Measurements from ENCODE around the gene IRF2BPL. TPM values are rescaled to one million over a fixed set of nuclear protein-coding genes. Genes with fewer than 3 reads are reported as not detected.

Gene IRF2BPL
- total and polyA plus RNA-seq, 2 of the 8 experiments (the other 6 are each of a cell fraction or from before 2014, with no cell fraction given), result 18.8 to 57.0 TPM

DNA sequence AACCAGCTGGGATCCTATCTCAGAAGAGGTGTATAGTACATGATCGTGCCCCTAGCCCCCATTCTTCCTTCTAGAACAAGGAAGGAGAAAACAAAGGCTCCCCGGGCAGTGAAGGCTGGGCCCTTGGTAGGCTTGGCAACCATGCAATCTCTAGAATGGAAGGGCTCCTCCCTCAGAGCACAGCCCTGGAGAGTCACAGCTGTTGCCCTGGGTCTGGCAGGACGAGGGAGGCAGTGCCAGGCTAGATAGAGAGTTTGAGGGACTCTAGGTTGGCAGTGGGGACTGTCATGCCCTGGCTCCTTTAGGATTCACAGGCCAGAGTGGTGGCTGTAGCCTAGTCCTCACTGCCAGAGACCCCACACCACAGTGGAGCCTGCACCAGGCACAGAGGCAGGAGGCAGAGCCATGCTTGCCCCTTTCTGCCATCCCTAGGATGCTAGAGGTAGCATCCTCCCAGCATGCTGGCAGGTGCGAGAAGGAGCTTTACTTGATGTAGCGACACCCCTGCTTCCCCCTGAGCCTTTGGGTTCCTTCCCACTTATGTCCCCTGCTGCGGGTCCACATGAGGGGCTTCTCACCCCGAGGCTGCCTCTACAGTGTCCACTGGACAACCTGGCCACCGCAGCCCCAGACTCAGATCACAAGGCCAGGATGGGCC, 36.1 kb upstream of the IRF2BPL start:
- no peaks in the 10 kb centered on the region for H3K23me2 ChIP-seq (ENCODE audit: low read depth, low read length)
- H3K56ac ChIP-seq (replicated peaks; ENCODE audit: insufficient read length, low read depth, low read length), result no peak overlapping the region
- 87% methylated on average over 8 of the region's 8 CpGs; no CpG with 5 or more reads in 1 of the 2 experiments for WGBS, 2 experiments (ENCODE audit: extremely low coverage in 1 of 2, insufficient coverage in 1 of 2, insufficient read length in 1 of 2, insufficient replicate concordance in 2 of 2, low coverage in 1 of 2, low lambda C conversion rate in 2 of 2, missing lambda C conversion rate in 1 of 2)
- no peak overlapping the region for H3K9ac ChIP-seq (replicated peaks in 1 of 4; ENCODE audit: extremely low read depth in 1 of 4, low read depth in 3 of 4, low read length in 3 of 4)
- no peak overlapping the region for H3K23ac ChIP-seq (ENCODE audit: insufficient read length)
- POLR2A ChIA-PET (ENCODE audit: partially characterized antibody), result interaction anchor here (1.0 kb wide), 1 partner anchor 148 kb away, joined by 3 read pairs; no protein-coding TSS in a partner anchor
- H3K27me3 ChIP-seq (replicated peaks in 1 of 4; ENCODE audit: control insufficient read depth in 3 of 4, extremely low read depth in 1 of 4, insufficient read depth in 3 of 4, low read length in 3 of 4), result no peaks in the 10 kb centered on the region
- CTCF ChIA-PET (ENCODE audit: partially characterized antibody), result interaction anchor here (0.9 to 9.2 kb wide), 21 partner anchors 8 to 295 kb away, joined by 3 to 258 read pairs (median 4); no protein-coding TSS in a partner anchor
- no peak overlapping the region for H3K27ac ChIP-seq (ENCODE audit: low read depth, low read length)
- no peak overlapping the region for H3K4ac ChIP-seq (replicated peaks; ENCODE audit: insufficient read length, low read depth, low read length)
- no peak overlapping the region for H2BK5ac ChIP-seq (ENCODE audit: low read depth, low read length)
- no peak overlapping the region for H2BK120ac ChIP-seq (replicated peaks; ENCODE audit: low read depth, low read length)
- H2AK5ac ChIP-seq (ENCODE audit: low read depth, low read length), result no peak overlapping the region
- H2BK20ac ChIP-seq (ENCODE audit: low read length), result 0 out of 2 replicates have a peak overlapping the region, but pooled peaks have one; percentile 10
- DNase-seq (ENCODE audit: low read depth in 1 of 2, low spot score in 2 of 2), result no peak
- H3K9me3 ChIP-seq (ENCODE audit: insufficient read depth in 2 of 2, low read depth in 1 of 2, low read length in 1 of 2), result no peaks in the 10 kb centered on the region
- 0 out of 2 replicates have a peak overlapping the region, but pooled peaks have one; percentile 40 for H2BK15ac ChIP-seq (ENCODE audit: low read length)
- no peaks in the 10 kb centered on the region for H4K20me1 ChIP-seq (replicated peaks in 1 of 2; ENCODE audit: control insufficient read depth in 1 of 2, insufficient read depth in 2 of 2, low read length in 2 of 2)
- FAIRE-seq, result no peak
- H3K36me3 ChIP-seq (ENCODE audit: control insufficient read depth in 2 of 4, insufficient read depth in 4 of 4, low read length in 3 of 4), result no peaks in the 10 kb centered on the region
- no peaks in the 10 kb centered on the region for H3K79me1 ChIP-seq (ENCODE audit: low read depth, low read length)
- H3K14ac ChIP-seq (ENCODE audit: insufficient read length), result no peak overlapping the region
- no peak overlapping the region for H3K4me2 ChIP-seq (ENCODE audit: insufficient read depth in 1 of 2, low read depth in 2 of 2, low read length in 2 of 2)
- no peak overlapping the region for H4K8ac ChIP-seq (ENCODE audit: extremely low read depth, insufficient read depth, low read length)
- H4K5ac ChIP-seq (ENCODE audit: insufficient read length, low read depth, low read length), result no peak overlapping the region
- peaks cover under 1 to 10% (median 4%) of the 10 kb centered on the region in 4 experiments; a peak in 6 of 7 replicates for H3K4me1 ChIP-seq (replicated peaks in 1 of 4; ENCODE audit: control insufficient read depth in 3 of 4, insufficient read depth in 4 of 4, low read length in 3 of 4)
- H3K79me2 ChIP-seq (ENCODE audit: control insufficient read depth in 1 of 2, insufficient read depth in 2 of 2, low read length in 2 of 2), result no peaks in the 10 kb centered on the region
- 0 out of 2 replicates have a peak overlapping the region, but pooled peaks have one; percentile 13 for H3K18ac ChIP-seq (ENCODE audit: extremely low read depth, low read length)
- TF ChIP-seq RAD21 (IDR thresholded peaks at IDR 0.05 in 1 of 2, conservative IDR thresholded peaks at IDR 0.05 in 1 of 2; ENCODE audit: low read depth in 2 of 2, low read length in 2 of 2) (no peak), MAFK (IDR thresholded peaks at IDR 0.05; ENCODE audit: low read depth, low read length) (no peak), EZH2 (IDR thresholded peaks at IDR 0.05; ENCODE audit: low read depth, low read length, severe bottlenecking) (no peak), JUND (IDR thresholded peaks at IDR 0.05; ENCODE audit: low read length) (no peak), USF2 (IDR thresholded peaks at IDR 0.05; ENCODE audit: low read length) (no peak), KDM5A (IDR thresholded peaks at IDR 0.05; ENCODE audit: low read length) (no peak), RFX5 (IDR thresholded peaks at IDR 0.05; ENCODE audit: borderline replicate concordance, low read depth, low read length) (no peak)
- TF ChIP-seq, protein P1, sequence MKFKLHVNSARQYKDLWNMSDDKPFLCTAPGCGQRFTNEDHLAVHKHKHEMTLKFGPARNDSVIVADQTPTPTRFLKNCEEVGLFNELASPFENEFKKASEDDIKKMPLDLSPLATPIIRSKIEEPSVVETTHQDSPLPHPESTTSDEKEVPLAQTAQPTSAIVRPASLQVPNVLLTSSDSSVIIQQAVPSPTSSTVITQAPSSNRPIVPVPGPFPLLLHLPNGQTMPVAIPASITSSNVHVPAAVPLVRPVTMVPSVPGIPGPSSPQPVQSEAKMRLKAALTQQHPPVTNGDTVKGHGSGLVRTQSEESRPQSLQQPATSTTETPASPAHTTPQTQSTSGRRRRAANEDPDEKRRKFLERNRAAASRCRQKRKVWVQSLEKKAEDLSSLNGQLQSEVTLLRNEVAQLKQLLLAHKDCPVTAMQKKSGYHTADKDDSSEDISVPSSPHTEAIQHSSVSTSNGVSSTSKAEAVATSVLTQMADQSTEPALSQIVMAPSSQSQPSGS (IDR thresholded peaks at IDR 0.05; ENCODE audit: low read length), result no peak
- TF ChIP-seq, protein P2, sequence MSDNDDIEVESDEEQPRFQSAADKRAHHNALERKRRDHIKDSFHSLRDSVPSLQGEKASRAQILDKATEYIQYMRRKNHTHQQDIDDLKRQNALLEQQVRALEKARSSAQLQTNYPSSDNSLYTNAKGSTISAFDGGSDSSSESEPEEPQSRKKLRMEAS (IDR thresholded peaks at IDR 0.05), result no peak
- H4K91ac ChIP-seq (replicated peaks; ENCODE audit: insufficient read length, low read length), result no peak overlapping the region
- H2AFZ ChIP-seq (ENCODE audit: low read length), result no peak overlapping the region
- no peak overlapping the region for H3K4me3 ChIP-seq (ENCODE audit: extremely low read depth in 1 of 4, insufficient read depth in 2 of 4, low read depth in 3 of 4, low read length in 4 of 4)
- H2BK12ac ChIP-seq (ENCODE audit: low read depth, low read length), result no peak overlapping the region
